HepG2 (cell line): Measurements from ENCODE around the gene MEGF6. TPM values are rescaled to one million over a fixed set of nuclear protein-coding genes. Genes with fewer than 3 reads are reported as not detected.

ENCODE experiments used
- AGO2 ChIP-seq: fragments of 200-400 bp; formaldehyde crosslinking; optimal IDR thresholded peaks from 2 replicates; pipeline ENCODE3; 2017; ENCODE audit warnings: mild to moderate bottlenecking, low read depth, low read length, moderate library complexity
- ARHGAP35 ChIP-seq: sonication (generic); formaldehyde crosslinking; IDR thresholded peaks from 2 replicates; pipeline ENCODE4 v1.9.0; 2022; ENCODE audit warnings: mild to moderate bottlenecking, inconsistent platforms, moderate library complexity, missing genetic modification reagents, borderline replicate concordance
- ATF3 ChIP-seq: sonication (generic); formaldehyde crosslinking; IDR thresholded peaks from 2 replicates; pipeline ENCODE4 v1.4.0; 2020; ENCODE audit warnings: missing genetic modification reagents
- FOXA3 ChIP-seq: IDR thresholded peaks from 2 replicates; pipeline ENCODE4 v1.6.1; 2016; ENCODE audit warnings: missing genetic modification reagents, missing compliant biosample characterization
- HCFC1 ChIP-seq: fragments of 150-350 bp; IDR thresholded peaks from 2 replicates; pipeline ENCODE4 v1.6.1; 2014; ENCODE audit warnings: low read depth, low read length
- IRF2 ChIP-seq: IDR thresholded peaks from 2 replicates; pipeline ENCODE4 v1.6.1; 2018; ENCODE audit warnings: missing genetic modification reagents, missing compliant biosample characterization
- KDM4B ChIP-seq: sonication (generic); formaldehyde crosslinking; IDR thresholded peaks from 2 replicates; pipeline ENCODE4 v1.4.0; 2020; ENCODE audit warnings: missing genetic modification reagents
- MYNN ChIP-seq: sonication (generic); formaldehyde crosslinking; IDR thresholded peaks from 2 replicates; pipeline ENCODE4 v1.4.0; 2020; ENCODE audit warnings: mild to moderate bottlenecking, low read depth, missing genetic modification reagents
- NFKB2 ChIP-seq: sonication (generic); formaldehyde crosslinking; IDR thresholded peaks from 2 replicates; pipeline ENCODE4 v1.4.0; 2020; ENCODE audit warnings: missing genetic modification reagents, borderline replicate concordance
- PAWR ChIP-seq: sonication (generic); formaldehyde crosslinking; IDR thresholded peaks from 2 replicates; pipeline ENCODE4 v1.4.0; 2020; ENCODE audit warnings: missing genetic modification reagents, mild to moderate bottlenecking, borderline replicate concordance
- PTBP1 ChIP-seq: fragments of 200-400 bp; formaldehyde crosslinking; IDR thresholded peaks from 2 replicates; pipeline ENCODE4 v1.6.1; 2018; ENCODE audit warnings: low read length, low read depth; ENCODE audit not compliant: poor library complexity, severe bottlenecking
- RARA ChIP-seq: IDR thresholded peaks from 2 replicates; pipeline ENCODE4 v1.6.1; 2016; ENCODE audit warnings: missing genetic modification reagents, missing compliant biosample characterization
- RFX3 ChIP-seq: IDR thresholded peaks from 2 replicates; pipeline ENCODE4 v1.6.1; 2016; ENCODE audit warnings: missing biosample characterization, missing genetic modification reagents
- RFX5 ChIP-seq: IDR thresholded peaks from 2 replicates; pipeline ENCODE4 v1.6.1; 2011; ENCODE audit warnings: low read depth, low read length, improper control_type of control experiment
- RXRA ChIP-seq: sonication (generic); formaldehyde crosslinking; IDR thresholded peaks from 2 replicates; pipeline ENCODE4 v1.5.1; 2020; ENCODE audit warnings: missing genetic modification reagents
- TFDP1 ChIP-seq: IDR thresholded peaks from 2 replicates; pipeline ENCODE4 v1.6.1; 2016; ENCODE audit warnings: missing compliant biosample characterization, missing genetic modification reagents, borderline replicate concordance
- ZNF124 ChIP-seq: sonication (generic); formaldehyde crosslinking; IDR thresholded peaks from 2 replicates; pipeline ENCODE4 v1.4.0; 2020; ENCODE audit warnings: missing genetic modification reagents
- ZNF337 ChIP-seq: sonication (generic); formaldehyde crosslinking; IDR thresholded peaks from 2 replicates; pipeline ENCODE4 v1.5.1; 2020; ENCODE audit warnings: missing genetic modification reagents, low read depth, mild to moderate bottlenecking, borderline replicate concordance
- ZNF33A ChIP-seq: sonication (generic); formaldehyde crosslinking; IDR thresholded peaks from 2 replicates; pipeline ENCODE4 v1.5.1; 2020; ENCODE audit warnings: missing genetic modification reagents, mild to moderate bottlenecking, moderate library complexity, borderline replicate concordance
- ZNF431 ChIP-seq: sonication (generic); formaldehyde crosslinking; IDR thresholded peaks from 2 replicates; pipeline ENCODE4 v1.9.0; 2022; ENCODE audit warnings: missing genetic modification reagents, low read depth, mild to moderate bottlenecking, borderline replicate concordance
- ZNF614 ChIP-seq: IDR thresholded peaks from 2 replicates; pipeline ENCODE4 v1.6.1; 2018; ENCODE audit warnings: missing biosample characterization, missing genetic modification reagents, inconsistent platforms, borderline replicate concordance
- ZNF619 ChIP-seq: sonication (generic); formaldehyde crosslinking; IDR thresholded peaks from 2 replicates; pipeline ENCODE4 v1.4.0; 2020; ENCODE audit warnings: mild to moderate bottlenecking, missing genetic modification reagents
- ZNF644 ChIP-seq: IDR thresholded peaks from 2 replicates; pipeline ENCODE4 v1.6.1; 2016; ENCODE audit warnings: low read depth
- ZNF737 ChIP-seq: sonication (generic); formaldehyde crosslinking; IDR thresholded peaks from 2 replicates; pipeline ENCODE4 v1.5.0; 2020; ENCODE audit warnings: missing genetic modification reagents, mild to moderate bottlenecking, borderline replicate concordance
- ZNF749 ChIP-seq: sonication (generic); formaldehyde crosslinking; IDR thresholded peaks from 2 replicates; pipeline ENCODE4 v1.8.0; 2022; ENCODE audit warnings: mild to moderate bottlenecking, missing genetic modification reagents, moderate library complexity, borderline replicate concordance
- ZNF784 ChIP-seq: sonication (generic); formaldehyde crosslinking; IDR thresholded peaks from 2 replicates; pipeline ENCODE4 v1.5.1; 2020; ENCODE audit warnings: missing genetic modification reagents, mild to moderate bottlenecking, borderline replicate concordance
- ZXDC ChIP-seq: sonication (generic); formaldehyde crosslinking; IDR thresholded peaks from 2 replicates; pipeline ENCODE4 v1.5.0; 2020; ENCODE audit warnings: mild to moderate bottlenecking, missing genetic modification reagents
- polyA plus RNA-seq, 8 experiments: library from polyadenylated mRNA; depleted of rRNA in 3 of 8; stranded (reverse) in 7 of 8; unstranded in 1 of 8; fragments of >200 nt; fragmentation: Illumina TruSeq in 4 of 8; extraction: Trizol in 4 of 8; gene quantifications; 2 replicates each; pipeline versions ENCODE4 v1.2.1 to v1.2.3, GENCODE V29; 2011 to 2016; ENCODE audit warnings: low read depth in 4 of 8, missing spikeins in 1 of 8, mixed read lengths in 1 of 8; ENCODE audit not compliant: insufficient read depth in 1 of 8
- total RNA-seq, 5 experiments: library from RNA; depleted of rRNA; stranded (reverse); fragments of >200 nt; fragmentation: Illumina TruSeq; extraction: Trizol; gene quantifications; 2 replicates each; pipeline ENCODE4 v1.2.3, GENCODE V29; 2016; ENCODE audit warnings: low read depth in 1 of 5

MEGF6 gene
- total and polyA plus RNA-seq, 2 of the 13 experiments (the other 11 are each of a cell fraction or from before 2014, with no cell fraction given), result 1.9 TPM

GRCh38 chr1:3453203-3453761 lies 158.0 kb downstream of the MEGF6 start (continued):
- TF ChIP-seq KDM4B (CRISPR knock-in tag), result no peak
- no peak for TF ChIP-seq PAWR (CRISPR knock-in tag)
- no peak for TF ChIP-seq ZNF337 (CRISPR knock-in tag)
- TF ChIP-seq RXRA (CRISPR knock-in tag), result peak; percentile 66
- no peak for TF ChIP-seq ZNF124
- no peak for TF ChIP-seq NFKB2 (CRISPR knock-in tag)
- TF ChIP-seq PTBP1, result no peak
- 0 out of 2 replicates have a peak, but pooled peaks have one; percentile 37 for TF ChIP-seq RARA (CRISPR knock-in tag)
- TF ChIP-seq RFX3 (CRISPR knock-in tag), result no peak
- no peak for TF ChIP-seq ZNF749 (CRISPR knock-in tag)
- TF ChIP-seq FOXA3 (CRISPR knock-in tag), result peak; percentile 6; the same call in 1 of the 2 replicates
- TF ChIP-seq ZNF644, result no peak
- no peak for TF ChIP-seq ZNF614
- no peak for TF ChIP-seq TFDP1
- TF ChIP-seq ATF3 (CRISPR knock-in tag), result no peak
- no peak for TF ChIP-seq HCFC1
- no peak for TF ChIP-seq ZNF737 (CRISPR knock-in tag)
- TF ChIP-seq ZNF619 (CRISPR knock-in tag), result no peak
- no peak; the same call in 1 of the 2 replicates for TF ChIP-seq ARHGAP35 (CRISPR knock-in tag)
- no peak for TF ChIP-seq ZNF784 (CRISPR knock-in tag)
- no peak for TF ChIP-seq MYNN (CRISPR knock-in tag)
- TF ChIP-seq IRF2 (CRISPR knock-in tag), result 0 out of 2 replicates have a peak, but pooled peaks have one; percentile 62
- TF ChIP-seq ZNF431 (CRISPR knock-in tag), result no peak
- TF ChIP-seq ZNF33A (CRISPR knock-in tag), result no peak
- peak; percentile 92 for TF ChIP-seq AGO2
- no peak for TF ChIP-seq RFX5
- TF ChIP-seq ZXDC (CRISPR knock-in tag), result no peak
